Amygdala (tissue), 56 donors: ENCODE measurements around the gene MDC1.
"Not testable (repeated sequence)": the region's sequence is repeated elsewhere in the genome, so short reads cannot be mapped to it uniquely, and the experiment has no call there.

Experiments
- DNase-seq, 56 donors: peaks; one replicate each; lab custom pipeline; 2025; lab: John Stamatoyannopoulos, UW

MDC1 gene

GRCh38 chr6:30717129-30717844 lies at the start of gene MDC1:
TSS of gene MDC1 (minus strand) at chr6:30717281. CDS start at chr6:30715175, 2,106 bp downstream.
- DNase-seq, result peak; percentile 41 to 100 (median 99)

GRCh38 chr6:30766461-30767157 lies 49.5 kb upstream of the MDC1 start:
- no peak for DNase-seq

- DNase-seq, result not testable (repeated sequence)
Observed at GRCh38 chr6:30765495-30765894, 48.4 kb upstream of the MDC1 start.

- DNase-seq, result not testable (repeated sequence)
Observed at GRCh38 chr6:30764490-30765043, 47.5 kb upstream of the MDC1 start.

GRCh38 chr6:30763618-30764489 lies 46.8 kb upstream of the MDC1 start:
- DNase-seq, result no peak

- DNase-seq, result no peak
Observed at GRCh38 chr6:30763155-30763617, 46.1 kb upstream of the MDC1 start.

GRCh38 chr6:30761791-30762429 lies 44.8 kb upstream of the MDC1 start:
- DNase-seq, result no peak

GRCh38 chr6:30760549-30760948 lies 43.5 kb upstream of the MDC1 start:
- no peak for DNase-seq

- no peak for DNase-seq
Observed at GRCh38 chr6:30759575-30760239, 42.6 kb upstream of the MDC1 start.

GRCh38 chr6:30757261-30757904 lies 40.3 kb upstream of the MDC1 start:
- DNase-seq, result no peak

GRCh38 chr6:30756405-30757003 lies 39.4 kb upstream of the MDC1 start:
- DNase-seq, result not testable (repeated sequence)

GRCh38 chr6:30754631-30755030 lies 37.5 kb upstream of the MDC1 start:
- no peak for DNase-seq

- peak in 32 of 56 donors; percentile 3 to 60 (median 22) for DNase-seq
Observed at GRCh38 chr6:30752157-30752927, 35.3 kb upstream of the MDC1 start.

- no peak for DNase-seq
Observed at GRCh38 chr6:30750379-30750668, 33.2 kb upstream of the MDC1 start.

- DNase-seq, result no peak
Observed at GRCh38 chr6:30749554-30750378, 32.7 kb upstream of the MDC1 start.

GRCh38 chr6:30748851-30749540 lies 31.9 kb upstream of the MDC1 start:
- DNase-seq, result no peak
